Measurements from ENCODE around the gene NUDT14. TPM values are rescaled to one million over a fixed set of nuclear protein-coding genes. Genes with fewer than 3 reads are reported as not detected.

The NUDT14 gene
- total and polyA plus RNA-seq, 2 of the 8 experiments (the other 6 are each of a cell fraction or from before 2014, with no cell fraction given), result 25.5 to 33.3 TPM

GRCh38 chr14:105206873-105207272 is 25.8 kb upstream of the NUDT14 start:
- Histone ChIP-seq H3K4me2 (ENCODE audit: insufficient read depth in 1 of 2, low read depth in 2 of 2, low read length in 2 of 2) (no peak overlapping the region), H2BK120ac (replicated peaks; ENCODE audit: low read depth, low read length) (no peak overlapping the region), H2AFZ (ENCODE audit: low read length) (no peak overlapping the region), H2BK15ac (ENCODE audit: low read length) (no peak overlapping the region), H3K27me3 (replicated peaks in 1 of 4; ENCODE audit: control insufficient read depth in 3 of 4, extremely low read depth in 1 of 4, insufficient read depth in 3 of 4, low read length in 3 of 4) (peaks cover 0 to 2% (median 0%) of the 10 kb centered on the region in 4 experiments; a peak in 2 of 7 replicates), H2AK5ac (ENCODE audit: low read depth, low read length) (no peak overlapping the region), H3K23me2 (ENCODE audit: low read depth, low read length) (no peaks in the 10 kb centered on the region), H2BK12ac (ENCODE audit: low read depth, low read length) (no peak overlapping the region), H3K79me1 (ENCODE audit: low read depth, low read length) (no peaks in the 10 kb centered on the region), H3K18ac (ENCODE audit: extremely low read depth, low read length) (no peak overlapping the region), H3K9me3 (ENCODE audit: insufficient read depth in 2 of 2, low read depth in 1 of 2, low read length in 1 of 2) (no peaks in the 10 kb centered on the region), H3K56ac (replicated peaks; ENCODE audit: insufficient read length, low read depth, low read length) (no peak overlapping the region), H4K91ac (replicated peaks; ENCODE audit: insufficient read length, low read length) (no peak overlapping the region), H3K36me3 (ENCODE audit: control insufficient read depth in 2 of 4, insufficient read depth in 4 of 4, low read length in 3 of 4) (no peaks in the 10 kb centered on the region), H3K9ac (replicated peaks in 1 of 4; ENCODE audit: extremely low read depth in 1 of 4, low read depth in 3 of 4, low read length in 3 of 4) (no peak overlapping the region), H4K20me1 (replicated peaks in 1 of 2; ENCODE audit: control insufficient read depth in 1 of 2, insufficient read depth in 2 of 2, low read length in 2 of 2) (peaks cover 3 to 10% of the 10 kb centered on the region in 2 experiments), H4K5ac (ENCODE audit: insufficient read length, low read depth, low read length) (no peak overlapping the region), H2BK5ac (ENCODE audit: low read depth, low read length) (no peak overlapping the region), H3K27ac (ENCODE audit: low read depth, low read length) (no peak overlapping the region), H3K79me2 (ENCODE audit: control insufficient read depth in 1 of 2, insufficient read depth in 2 of 2, low read length in 2 of 2) (no peaks in the 10 kb centered on the region), H2BK20ac (ENCODE audit: low read length) (no peak overlapping the region), H3K4me3 (ENCODE audit: extremely low read depth in 1 of 4, insufficient read depth in 2 of 4, low read depth in 3 of 4, low read length in 4 of 4) (no peak overlapping the region), H3K4me1 (replicated peaks in 1 of 4; ENCODE audit: control insufficient read depth in 3 of 4, insufficient read depth in 4 of 4, low read length in 3 of 4) (peaks cover 0 to 5% (median 0%) of the 10 kb centered on the region in 4 experiments; a peak in 1 of 7 replicates), H4K8ac (ENCODE audit: extremely low read depth, insufficient read depth, low read length) (no peak overlapping the region), H3K4ac (replicated peaks; ENCODE audit: insufficient read length, low read depth, low read length) (no peak overlapping the region), H3K14ac (ENCODE audit: insufficient read length) (no peak overlapping the region), H3K23ac (ENCODE audit: insufficient read length) (no peak overlapping the region)
- FAIRE-seq (no peak), DNase-seq (ENCODE audit: low read depth in 1 of 2, low spot score in 2 of 2) (no peak)
- ChIA-PET POLR2A (ENCODE audit: partially characterized antibody) (interaction anchor here (0.6 kb wide), 1 partner anchor 62 kb away, joined by 3 read pairs; no protein-coding TSS in a partner anchor), CTCF (ENCODE audit: partially characterized antibody) (interaction anchor here (0.7 to 1.6 kb wide), 14 partner anchors 10 to 191 kb away, joined by 3 to 9 read pairs (median 4); partner anchors contain the start of gene TEX22)
- TF ChIP-seq CBX8 (IDR thresholded peaks at IDR 0.05; ENCODE audit: borderline replicate concordance, low read depth, low read length) (no peak), SIN3A (conservative IDR thresholded peaks at IDR 0.05 in 1 of 2, IDR thresholded peaks at IDR 0.05 in 1 of 2; ENCODE audit: low read depth in 1 of 2, low read length in 2 of 2) (no peak), JUN (IDR thresholded peaks at IDR 0.05; ENCODE audit: low read depth, low read length) (no peak), ASH2L (IDR thresholded peaks at IDR 0.05; ENCODE audit: low read length) (no peak), ATF3 (IDR thresholded peaks at IDR 0.05; ENCODE audit: insufficient read depth, low read depth, low read length) (no peak), USF2 (IDR thresholded peaks at IDR 0.05; ENCODE audit: low read length) (no peak), SRF (IDR thresholded peaks at IDR 0.05; ENCODE audit: low read depth, low read length) (no peak)
- WGBS, 2 experiments (ENCODE audit: extremely low coverage in 1 of 2, insufficient coverage in 1 of 2, insufficient read length in 1 of 2, insufficient replicate concordance in 2 of 2, low coverage in 1 of 2, low lambda C conversion rate in 2 of 2, missing lambda C conversion rate in 1 of 2), result 97% methylated on average over 3 of the region's 5 CpGs; no CpG with 5 or more reads in 1 of the 2 experiments
